Right lobe of liver (tissue), 6 donors: ENCODE results near the gene REC114. TPM values are rescaled to one million over a fixed set of nuclear protein-coding genes. Genes with fewer than 3 reads are reported as not detected.
A peak's percentile ranks its signal among the peaks of the same experiment; 100 is the strongest.

Experiments
- ATAC-seq, 4 donors: fragments of 200-7000 bp; cut with Tn5 transposase; one replicate each; pipeline ENCODE4 v1.9.1; 2020; ENCODE audit warnings: mild to moderate bottlenecking in 4 of 4, moderate library complexity in 4 of 4
- DNase-seq, 3 donors: peaks; one replicate each; pipeline ENCODE4 v3.0.0-alpha.2; 2020
- H3K27ac ChIP-seq, 3 donors: fragments of 200-600 bp; one replicate each; pipeline ENCODE4 v1.8.0; 2022
- H3K27me3 ChIP-seq, 2 donors: fragments of 200-600 bp; one replicate each; pipeline ENCODE4 v1.8.0; 2022
- H3K36me3 ChIP-seq, 4 donors: fragments of 200-600 bp; sonication (generic) in 1 of 4; one replicate each; pipeline versions ENCODE4 v1.5.1 to v1.8.0; 2017 to 2022; ENCODE audit warnings: control low read depth in 1 of 4
- H3K4me1 ChIP-seq, 4 donors: fragments of 200-600 bp; sonication (generic) in 1 of 4; one replicate each; pipeline versions ENCODE4 v1.5.1 to v1.8.0; 2017 to 2022; ENCODE audit warnings: control low read depth in 1 of 4
- H3K4me3 ChIP-seq, 3 donors: fragments of 200-600 bp; one replicate each; pipeline ENCODE4 v1.8.0; 2022
- H3K9me3 ChIP-seq, 4 donors: fragments of 200-600 bp; sonication (generic) in 1 of 4; one replicate each; pipeline versions ENCODE4 v1.5.1 to v1.8.0; 2017 to 2022; ENCODE audit warnings: control low read depth in 1 of 4
- CTCF ChIP-seq, 4 donors: fragments of 200-600 bp in 3 of 4; fragments of 450-650 bp in 1 of 4; IDR thresholded peaks; one replicate each; pipeline versions ENCODE4 v1.5.1 to v1.8.0; 2016 to 2022; ENCODE audit warnings: antibody characterized with exemption in 4 of 4, mild to moderate bottlenecking in 2 of 4
- POLR2A ChIP-seq: fragments of 450-650 bp; IDR thresholded peaks from one replicate; pipeline ENCODE4 v1.6.1; 2017; ENCODE audit warnings: antibody characterized with exemption, mild to moderate bottlenecking
- WGBS: methylation state at CpG from one replicate; pipeline ENCODE4 v1.1.6; 2018; ENCODE audit warnings: low coverage, low lambda C conversion rate; ENCODE audit not compliant: insufficient coverage; ENCODE audit errors: missing lambda C conversion rate; 5-methylcytosine and 5-hydroxymethylcytosine counted together
- intact Hi-C, 2 donors: fragments of 100-400 bp; cut with DNase I; formaldehyde crosslinking; loops; one replicate each; pipeline versions ENCODE4 v1.11.2 to v1.14.1; 2022
- total RNA-seq, 6 experiments: library from RNA; depleted of rRNA in 2 of 6; stranded (reverse); fragments of >200 nt in 2 of 6; fragmentation: NEBNext Ultra II Directional in 3 of 6; extraction: Animal tissue kit (Norgen Biotek cat#: 25700) in 3 of 6; gene quantifications; one replicate each; pipeline versions ENCODE4 v1.1.0 to v1.2.4, GENCODE V29; 2016 to 2023
- donor health status: DM: no; HTN: yes; CAD: no.
- donor health status: DM: no; HTN: no; CAD: no.
- donor health status: DM: no; HTN: no; CAD: no.
- donor health status: DM: no; HTN: yes; CAD: no.
- donor health status: DM: no; HTN: yes; CAD: no.

Gene REC114
- total RNA-seq, 6 experiments from 2014 or later, result not detected

GRCh38 chr15:73518180-73518862 lies 75.4 kb downstream of the REC114 start:
- ATAC-seq (no peak), DNase-seq (no peak)
- H3K27ac ChIP-seq, result no peak overlapping the region
- H3K27me3 ChIP-seq, result no peaks in the 10 kb centered on the region
- WGBS, result 51% methylated on average over 3 of the region's 3 CpGs
- H3K9me3 ChIP-seq, result no peaks in the 10 kb centered on the region
- no peaks in the 10 kb centered on the region for H3K36me3 ChIP-seq
- intact Hi-C loops, result no loop called here
- no peak overlapping the region for H3K4me3 ChIP-seq
- no peaks in the 10 kb centered on the region for H3K4me1 ChIP-seq
- TF ChIP-seq POLR2A (no peak), CTCF (IDR thresholded peaks at IDR 0.05) (no peak)

GRCh38 chr15:73518876-73519733 lies 76.1 kb downstream of the REC114 start:
- ATAC-seq, result no peak

GRCh38 chr15:73522011-73522410 lies 79.0 kb downstream of the REC114 start:
- no peak for TF ChIP-seq POLR2A
- Histone ChIP-seq H3K27me3 (no peaks in the 10 kb centered on the region), H3K4me1 (no peaks in the 10 kb centered on the region), H3K9me3 (no peaks in the 10 kb centered on the region), H3K36me3 (no peaks in the 10 kb centered on the region), H3K27ac (no peak overlapping the region), H3K4me3 (no peak overlapping the region)
- intact Hi-C loops, result no loop called here
- 77% methylated on average over 1 of the region's 1 CpG for WGBS
- no peak for ATAC-seq
- no peak for DNase-seq

More at GRCh38 chr15:73518876-73519733, 76.1 kb downstream of the REC114 start:
- WGBS, result 77% methylated on average over 5 of the region's 5 CpGs
- Histone ChIP-seq H3K27ac (no peak overlapping the region), H3K4me1 (no peaks in the 10 kb centered on the region), H3K27me3 (no peaks in the 10 kb centered on the region), H3K9me3 (no peaks in the 10 kb centered on the region), H3K36me3 (no peaks in the 10 kb centered on the region), H3K4me3 (no peak overlapping the region)
- DNase-seq, result no peak
- TF ChIP-seq CTCF (IDR thresholded peaks at IDR 0.05), result no peak
- no peak for TF ChIP-seq POLR2A
- intact Hi-C loops, result no loop called here

- no peak overlapping the region for H3K27ac ChIP-seq
- DNase-seq (no peak), ATAC-seq (peak in 1 of 4 donors; percentile 28)
- H3K27me3 ChIP-seq, result no peaks in the 10 kb centered on the region
- no peaks in the 10 kb centered on the region for H3K9me3 ChIP-seq
- no peak for TF ChIP-seq POLR2A
- TF ChIP-seq CTCF (IDR thresholded peaks at IDR 0.05), result no peak
- intact Hi-C loops, result no loop called here
- WGBS, result 67% methylated on average over 1 of the region's 1 CpG
- H3K4me3 ChIP-seq, result no peak overlapping the region
- H3K36me3 ChIP-seq, result no peaks in the 10 kb centered on the region
- no peaks in the 10 kb centered on the region for H3K4me1 ChIP-seq
Observed at GRCh38 chr15:73524919-73525318, 82.0 kb downstream of the REC114 start.

GRCh38 chr15:73527598-73527997 lies 84.6 kb downstream of the REC114 start:
- DNase-seq (no peak), ATAC-seq (no peak)
- WGBS, result 91% methylated on average over 2 of the region's 2 CpGs
- Histone ChIP-seq H3K27me3 (no peaks in the 10 kb centered on the region), H3K4me3 (no peak overlapping the region), H3K36me3 (no peaks in the 10 kb centered on the region), H3K4me1 (no peaks in the 10 kb centered on the region), H3K27ac (no peak overlapping the region), H3K9me3 (no peaks in the 10 kb centered on the region)
- intact Hi-C loops, result no loop called here
- TF ChIP-seq POLR2A (no peak), CTCF (IDR thresholded peaks at IDR 0.05) (no peak)
